Measurements from ENCODE around the gene EPPIN. TPM values are rescaled to one million over a fixed set of nuclear protein-coding genes. Genes with fewer than 3 reads are reported as not detected.

Gene EPPIN
- total RNA-seq, 1 experiment from 2014 or later = not detected

- no peaks in the 10 kb centered on the region for H3K36me3 ChIP-seq (ENCODE audit: control insufficient read depth, insufficient read depth, low read length)
- H3K27me3 ChIP-seq (ENCODE audit: control insufficient read depth, insufficient read depth, low read length) = peaks cover 6% of the 10 kb centered on the region
- ATAC-seq (no peak), DNase-seq (ENCODE audit: low read depth, low spot score) (no peak)
- H3K9me3 ChIP-seq (ENCODE audit: control insufficient read depth, insufficient read depth, low read depth, low read length) = no peaks in the 10 kb centered on the region
- no peak overlapping the region for H3K4me3 ChIP-seq (ENCODE audit: low read depth in 2 of 2, low read length in 2 of 2)
- in situ Hi-C loops (cut with HindIII; ENCODE audit: low pct_unique_long_range_greater_than_20kb, low sequenced_read_pairs) (no loop called here), intact Hi-C loops (cut with micrococcal nuclease; ENCODE audit: unreplicated experiment) (no loop called here)
- no TSS peak for BruUV-seq (replicated peaks)
- CTCF ChIA-PET = no interaction called here
- POLR2A ChIA-PET = no interaction called here
- H3K27ac ChIP-seq (ENCODE audit: low read length) = no peak overlapping the region
- no peaks in the 10 kb centered on the region for H3K4me1 ChIP-seq (ENCODE audit: control insufficient read depth, insufficient read depth, low read length)
- TF ChIP-seq, protein P1, sequence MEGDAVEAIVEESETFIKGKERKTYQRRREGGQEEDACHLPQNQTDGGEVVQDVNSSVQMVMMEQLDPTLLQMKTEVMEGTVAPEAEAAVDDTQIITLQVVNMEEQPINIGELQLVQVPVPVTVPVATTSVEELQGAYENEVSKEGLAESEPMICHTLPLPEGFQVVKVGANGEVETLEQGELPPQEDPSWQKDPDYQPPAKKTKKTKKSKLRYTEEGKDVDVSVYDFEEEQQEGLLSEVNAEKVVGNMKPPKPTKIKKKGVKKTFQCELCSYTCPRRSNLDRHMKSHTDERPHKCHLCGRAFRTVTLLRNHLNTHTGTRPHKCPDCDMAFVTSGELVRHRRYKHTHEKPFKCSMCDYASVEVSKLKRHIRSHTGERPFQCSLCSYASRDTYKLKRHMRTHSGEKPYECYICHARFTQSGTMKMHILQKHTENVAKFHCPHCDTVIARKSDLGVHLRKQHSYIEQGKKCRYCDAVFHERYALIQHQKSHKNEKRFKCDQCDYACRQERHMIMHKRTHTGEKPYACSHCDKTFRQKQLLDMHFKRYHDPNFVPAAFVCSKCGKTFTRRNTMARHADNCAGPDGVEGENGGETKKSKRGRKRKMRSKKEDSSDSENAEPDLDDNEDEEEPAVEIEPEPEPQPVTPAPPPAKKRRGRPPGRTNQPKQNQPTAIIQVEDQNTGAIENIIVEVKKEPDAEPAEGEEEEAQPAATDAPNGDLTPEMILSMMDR (IDR thresholded peaks at IDR 0.05) = no peak
- TF ChIP-seq SIN3A (IDR thresholded peaks at IDR 0.05; ENCODE audit: borderline replicate concordance, insufficient read depth, low read depth, low read length) (no peak), REST (IDR thresholded peaks at IDR 0.05; ENCODE audit: insufficient read depth in 1 of 2, low read depth in 2 of 2, low read length in 1 of 2) (no peak), POLR2AphosphoS5 (IDR thresholded peaks at IDR 0.05; ENCODE audit: low read depth, low read length) (no peak), TCF7L2 (IDR thresholded peaks at IDR 0.05; ENCODE audit: low read depth, low read length) (no peak)
Measured at GRCh38 chr20:45509091-45509490, 38.1 kb downstream of the EPPIN start.

- Histone ChIP-seq H3K36me3 (ENCODE audit: control insufficient read depth, insufficient read depth, low read length) (no peaks in the 10 kb centered on the region), H3K4me1 (ENCODE audit: control insufficient read depth, insufficient read depth, low read length) (no peaks in the 10 kb centered on the region), H3K27me3 (ENCODE audit: control insufficient read depth, insufficient read depth, low read length) (peaks cover 6% of the 10 kb centered on the region), H3K4me3 (ENCODE audit: low read depth in 2 of 2, low read length in 2 of 2) (no peak overlapping the region), H3K9me3 (ENCODE audit: control insufficient read depth, insufficient read depth, low read depth, low read length) (no peaks in the 10 kb centered on the region), H3K27ac (ENCODE audit: low read length) (no peak overlapping the region)
- CTCF ChIA-PET = no interaction called here
- TF ChIP-seq, protein P1 (IDR thresholded peaks at IDR 0.05) = no peak
- TF ChIP-seq REST (IDR thresholded peaks at IDR 0.05; ENCODE audit: insufficient read depth in 1 of 2, low read depth in 2 of 2, low read length in 1 of 2) (no peak), POLR2AphosphoS5 (IDR thresholded peaks at IDR 0.05; ENCODE audit: low read depth, low read length) (no peak), TCF7L2 (IDR thresholded peaks at IDR 0.05; ENCODE audit: low read depth, low read length) (no peak), SIN3A (IDR thresholded peaks at IDR 0.05; ENCODE audit: borderline replicate concordance, insufficient read depth, low read depth, low read length) (no peak)
- POLR2A ChIA-PET = no interaction called here
- in situ Hi-C loops (cut with HindIII; ENCODE audit: low pct_unique_long_range_greater_than_20kb, low sequenced_read_pairs) (no loop called here), intact Hi-C loops (cut with micrococcal nuclease; ENCODE audit: unreplicated experiment) (no loop called here)
- DNase-seq (ENCODE audit: low read depth, low spot score) (no peak), ATAC-seq (no peak)
- no TSS peak for BruUV-seq (replicated peaks)
Measured at GRCh38 chr20:45508068-45508886, 38.9 kb downstream of the EPPIN start.

All from Panc1 (cell line).